Activated CD4-positive, alpha-beta T cell treated with anti-CD3 and anti-CD28 coated beads for 4 hours (primary cell): ENCODE data around the gene PPP2R3B.

Experiments
- DNase-seq, 2 donors: peaks; one replicate each; pipeline ENCODE4 v3.0.0-alpha.2; 2020

The PPP2R3B gene

DNA sequence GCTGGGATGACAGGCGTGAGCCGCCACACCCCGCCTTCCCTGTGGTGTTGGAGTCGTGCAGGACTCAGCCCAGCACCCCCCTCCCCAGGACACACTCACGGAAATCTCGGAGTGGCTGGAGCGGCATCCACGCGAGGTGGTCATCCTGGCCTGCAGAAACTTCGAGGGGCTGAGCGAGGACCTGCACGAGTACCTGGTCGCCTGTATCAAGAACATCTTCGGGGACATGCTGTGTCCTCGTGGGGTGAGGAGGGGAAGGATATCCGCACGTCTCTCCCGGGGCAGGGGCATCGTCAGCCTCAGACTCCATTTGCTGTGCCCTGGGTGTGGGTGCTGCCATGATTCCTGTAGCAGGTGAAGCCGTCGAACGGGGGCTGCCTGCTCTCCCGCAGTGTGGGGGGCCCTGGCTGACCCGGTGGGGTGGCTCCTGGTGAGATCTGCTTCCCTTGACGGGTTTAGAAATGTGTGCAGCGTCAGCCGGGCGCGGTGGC is 95.3 kb downstream of the PPP2R3B start:
- no peak for DNase-seq

GRCh38 chrX:290476-291166 is 96.1 kb downstream of the PPP2R3B start:
- DNase-seq = no peak

DNA sequence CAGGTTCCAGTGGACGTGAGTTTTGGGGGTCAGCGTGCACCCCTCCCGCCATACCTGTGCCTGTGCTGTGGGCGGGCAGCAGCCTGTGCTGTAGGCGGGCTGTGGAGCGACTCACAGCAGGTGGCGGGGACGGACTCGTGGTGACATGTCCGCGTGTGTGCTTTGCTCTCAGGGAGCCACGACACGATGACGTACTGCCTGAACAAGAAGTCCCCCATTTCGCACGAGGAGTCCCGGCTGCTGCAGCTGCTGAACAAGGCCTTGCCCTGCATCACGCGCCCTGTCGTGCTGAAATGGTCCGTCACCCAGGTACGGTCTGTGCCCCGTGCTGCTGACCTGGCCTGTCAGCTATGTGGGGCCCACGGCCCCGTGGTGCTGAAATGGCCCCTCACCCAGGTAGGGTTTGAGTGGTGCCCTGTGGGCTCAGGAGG is 98.1 kb downstream of the PPP2R3B start:
- no peak for DNase-seq

DNA sequence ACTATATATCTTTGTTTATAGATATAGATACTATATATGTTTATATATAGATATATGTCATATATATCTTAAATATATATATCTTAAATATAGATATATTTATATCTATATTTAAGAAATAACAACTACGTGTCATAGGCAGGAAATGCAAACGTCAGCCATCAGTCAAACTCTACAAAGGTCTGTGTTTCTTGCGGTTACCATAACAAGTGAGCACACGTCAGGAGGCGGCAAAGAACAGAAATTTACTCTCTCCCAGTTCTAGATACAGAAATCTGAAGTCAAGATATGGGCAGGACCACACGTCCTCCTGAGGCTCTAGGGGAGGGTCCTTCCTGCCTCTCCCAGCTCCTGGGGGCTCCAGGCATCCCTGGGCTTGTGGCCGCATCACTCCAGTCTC is 99.0 kb downstream of the PPP2R3B start:
- no peak for DNase-seq

DNA sequence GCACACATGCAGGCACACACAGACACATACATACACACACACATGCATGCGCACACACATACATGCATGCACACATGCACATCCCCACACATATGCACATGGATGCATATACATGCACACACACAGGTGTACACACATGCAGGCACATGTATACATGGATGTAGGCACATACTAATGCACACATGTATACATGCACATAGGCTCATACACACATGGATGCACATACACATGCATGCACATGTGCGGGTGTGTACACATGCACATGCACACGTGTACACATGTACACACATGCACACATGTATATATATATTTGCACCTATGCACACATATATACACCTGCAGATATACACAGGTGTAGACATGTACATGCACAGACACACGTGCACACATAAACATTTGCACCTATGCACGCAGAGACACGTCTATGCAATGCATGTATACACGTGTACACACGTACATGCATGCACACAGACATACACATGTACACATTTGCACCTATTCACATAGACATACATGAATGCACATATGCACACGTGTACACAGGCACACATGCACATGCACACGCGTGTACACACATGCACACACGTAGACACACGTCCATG is 101.5 kb downstream of the PPP2R3B start:
- no peak for DNase-seq
